ENCODE results near the gene C8G. TPM values are rescaled to one million over a fixed set of nuclear protein-coding genes. Genes with fewer than 3 reads are reported as not detected.
A peak's percentile ranks its signal among the peaks of the same experiment; 100 is the strongest.

C8G gene
- total RNA-seq, 2 donors from 2014 or later = not detected

GRCh38 chr9:136958898-136959850 is 14.1 kb downstream of the C8G start:
- no peaks in the 10 kb centered on the region for H3K36me3 ChIP-seq
- H3K4me3 ChIP-seq = no peak overlapping the region
- H3K9me3 ChIP-seq = no peaks in the 10 kb centered on the region
- TF ChIP-seq POLR2A (IDR thresholded peaks at IDR 0.05) (no peak), CTCF (IDR thresholded peaks at IDR 0.05) (no peak), POLR2AphosphoS5 (IDR thresholded peaks at IDR 0.05) (no peak)
- H3K27me3 ChIP-seq (replicated peaks; ENCODE audit: insufficient read depth) = no peaks in the 10 kb centered on the region
- WGBS = 89% methylated on average over 26 of the region's 28 CpGs
- peaks cover 9% of the 10 kb centered on the region for H3K4me1 ChIP-seq (replicated peaks)
- DNase-seq (ENCODE audit: low spot score) = no peak
- intact Hi-C loops (cut with DNase I) = no loop called here
- H3K27ac ChIP-seq = no peak overlapping the region

- Histone ChIP-seq H3K4me1 (replicated peaks) (peaks cover 9% of the 10 kb centered on the region), H3K36me3 (no peaks in the 10 kb centered on the region), H3K9me3 (no peaks in the 10 kb centered on the region), H3K4me3 (no peak overlapping the region), H3K27ac (no peak overlapping the region), H3K27me3 (replicated peaks; ENCODE audit: insufficient read depth) (no peaks in the 10 kb centered on the region)
- 82% methylated on average over 19 of the region's 19 CpGs for WGBS
- intact Hi-C loops (cut with DNase I) = no loop called here
- no peak for DNase-seq (ENCODE audit: low spot score)
- no peak for TF ChIP-seq CTCF (IDR thresholded peaks at IDR 0.05)
Measured at GRCh38 chr9:136960212-136960937, 15.3 kb downstream of the C8G start.

- Histone ChIP-seq H3K4me1 (replicated peaks) (peaks cover 9% of the 10 kb centered on the region), H3K27ac (peak overlapping the region; percentile 62 to 63), H3K27me3 (replicated peaks; ENCODE audit: insufficient read depth) (no peaks in the 10 kb centered on the region), H3K4me3 (no peak overlapping the region), H3K36me3 (no peaks in the 10 kb centered on the region), H3K9me3 (no peaks in the 10 kb centered on the region)
- DNase-seq (ENCODE audit: low spot score) = no peak
- TF ChIP-seq POLR2A (IDR thresholded peaks at IDR 0.05) (no peak), POLR2AphosphoS5 (IDR thresholded peaks at IDR 0.05) (no peak), CTCF (IDR thresholded peaks at IDR 0.05) (no peak)
- WGBS = 77% methylated on average over 15 of the region's 15 CpGs
- intact Hi-C loops (cut with DNase I) = no loop called here
Measured at GRCh38 chr9:136960938-136961275, 15.9 kb downstream of the C8G start.

GRCh38 chr9:136961279-136962065 is 16.4 kb downstream of the C8G start:
- Histone ChIP-seq H3K27me3 (replicated peaks; ENCODE audit: insufficient read depth) (no peaks in the 10 kb centered on the region), H3K9me3 (no peaks in the 10 kb centered on the region), H3K27ac (peak overlapping the region; percentile 62 to 63), H3K4me3 (no peak overlapping the region), H3K36me3 (no peaks in the 10 kb centered on the region), H3K4me1 (replicated peaks) (peaks cover 9% of the 10 kb centered on the region)
- TF ChIP-seq POLR2A (IDR thresholded peaks at IDR 0.05) (no peak), CTCF (IDR thresholded peaks at IDR 0.05) (no peak), POLR2AphosphoS5 (IDR thresholded peaks at IDR 0.05) (peak; percentile 68)
- intact Hi-C loops (cut with DNase I) = no loop called here
- 46% methylated on average over 22 of the region's 23 CpGs for WGBS
- DNase-seq (ENCODE audit: low spot score) = peak; percentile 59

Measured in prostate gland (tissue), 2 donors.